Superior temporal gyrus (tissue), 1 donor: ENCODE measurements around the gene RGS16.
"Not testable (repeated sequence)": the region's sequence is repeated elsewhere in the genome, so short reads cannot be mapped to it uniquely, and the experiment has no call there.

Experiments used
- DNase-seq: peaks from one replicate; pipeline ENCODE4 v3.0.0-alpha.2; 2016; ENCODE audit errors: extremely low spot score

Gene RGS16

GRCh38 chr1:182604175-182605164, at the start of gene RGS16:
Gene RGS16, minus strand, starts transcription at chr1:182604389. Its CDS starts 130 bp downstream, at chr1:182604259.
- peak; percentile 81 for DNase-seq

GRCh38 chr1:182653986-182654385, 49.8 kb upstream of the RGS16 start:
- no peak for DNase-seq

GRCh38 chr1:182652933-182653332, 48.7 kb upstream of the RGS16 start:
- DNase-seq = no peak

GRCh38 chr1:182651339-182651724, 47.1 kb upstream of the RGS16 start:
- peak; percentile 65 for DNase-seq

- no peak for DNase-seq
Measured at GRCh38 chr1:182650678-182651338, 46.6 kb upstream of the RGS16 start.

GRCh38 chr1:182649041-182649440, 44.9 kb upstream of the RGS16 start:
- DNase-seq = no peak

DNA sequence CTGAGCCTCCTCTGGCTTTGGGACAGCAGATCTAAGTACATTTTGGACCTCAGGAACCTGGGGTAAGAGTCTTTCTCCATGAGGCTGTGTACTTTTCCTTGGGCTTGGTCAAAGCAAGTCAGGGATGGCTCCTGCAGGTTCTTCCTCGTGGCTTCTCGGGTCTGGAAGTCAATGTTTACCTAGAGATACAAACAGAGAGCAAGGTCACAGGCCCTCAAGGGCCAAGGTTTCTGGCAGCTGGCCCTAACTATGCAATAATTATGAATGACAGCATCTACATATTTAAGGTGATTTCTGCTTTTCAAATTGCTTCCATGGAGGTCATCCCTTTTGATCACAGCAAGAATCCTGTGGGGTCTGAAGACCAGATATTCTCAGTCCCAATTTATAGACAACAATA, 42.5 kb upstream of the RGS16 start:
- no peak for DNase-seq

DNA sequence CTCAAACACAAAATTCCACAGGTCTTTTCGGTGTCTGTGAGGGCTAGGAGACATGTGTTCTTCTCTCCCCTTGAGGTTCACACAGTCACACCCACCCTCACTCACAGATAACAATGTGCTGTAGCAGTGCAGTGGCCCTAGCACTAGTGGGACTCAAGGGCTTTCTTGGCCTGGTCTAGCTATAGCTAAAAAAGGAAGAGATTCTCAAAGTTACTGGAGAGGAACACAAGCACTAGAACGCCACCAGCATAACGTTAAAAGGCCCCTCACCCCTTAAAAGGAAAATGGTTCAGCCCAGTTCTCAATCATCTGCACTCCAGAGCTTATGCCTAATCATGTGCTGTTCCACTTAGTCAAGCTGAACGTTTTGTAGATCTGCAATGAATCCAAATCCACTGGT, 40.7 kb upstream of the RGS16 start:
- DNase-seq = no peak

GRCh38 chr1:182643699-182644098, 39.5 kb upstream of the RGS16 start:
- no peak for DNase-seq

- DNase-seq = no peak
Measured at GRCh38 chr1:182642461-182642860, 38.3 kb upstream of the RGS16 start.

DNA sequence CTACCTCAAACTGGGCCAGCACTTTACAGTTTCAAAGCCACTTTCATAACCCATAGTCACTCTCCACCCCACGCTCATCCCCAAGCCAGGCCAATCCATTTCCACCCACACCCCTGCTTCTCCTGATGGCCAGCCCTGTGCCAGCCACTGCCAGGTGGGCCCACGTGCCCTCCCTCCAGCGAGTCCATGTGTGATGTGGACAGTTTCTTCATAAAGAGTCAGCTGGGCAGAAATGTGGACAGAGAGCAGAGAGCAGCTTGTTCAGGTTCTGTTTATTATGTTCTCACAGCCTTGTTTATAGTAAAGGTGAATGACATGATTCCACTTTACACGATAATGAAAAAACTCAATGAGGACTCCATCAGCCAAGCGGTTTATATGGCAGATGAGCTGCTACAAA, 37.4 kb upstream of the RGS16 start:
- no peak for DNase-seq

- no peak for DNase-seq
Measured at GRCh38 chr1:182639330-182639729, 35.1 kb upstream of the RGS16 start.

DNA sequence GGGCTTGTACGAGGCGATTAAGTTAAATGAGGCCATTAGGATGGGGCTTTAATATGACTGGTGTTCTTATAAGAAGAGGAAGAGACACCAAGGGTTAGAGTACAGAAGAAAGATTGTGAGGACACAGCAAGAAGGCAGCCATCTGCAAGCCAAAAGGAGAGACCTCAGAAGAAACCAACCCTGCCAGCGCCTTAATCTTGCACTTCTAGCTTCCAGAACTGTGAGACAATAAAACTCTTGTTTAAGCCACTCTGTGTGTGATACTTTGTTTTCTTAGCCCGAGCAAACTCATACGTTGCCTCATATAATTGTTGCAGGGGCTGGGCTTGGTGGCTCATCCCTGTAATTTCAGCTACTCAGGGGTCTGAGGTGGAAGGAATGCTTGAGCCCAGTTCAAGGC, 33.6 kb upstream of the RGS16 start:
- DNase-seq = no peak

GRCh38 chr1:182635871-182636270, 31.7 kb upstream of the RGS16 start:
- DNase-seq = no peak

GRCh38 chr1:182634306-182635072, 30.3 kb upstream of the RGS16 start:
- no peak for DNase-seq

GRCh38 chr1:182633657-182634281, 29.6 kb upstream of the RGS16 start:
- DNase-seq = no peak

- no peak for DNase-seq
Measured at GRCh38 chr1:182633031-182633430, 28.8 kb upstream of the RGS16 start.

DNA sequence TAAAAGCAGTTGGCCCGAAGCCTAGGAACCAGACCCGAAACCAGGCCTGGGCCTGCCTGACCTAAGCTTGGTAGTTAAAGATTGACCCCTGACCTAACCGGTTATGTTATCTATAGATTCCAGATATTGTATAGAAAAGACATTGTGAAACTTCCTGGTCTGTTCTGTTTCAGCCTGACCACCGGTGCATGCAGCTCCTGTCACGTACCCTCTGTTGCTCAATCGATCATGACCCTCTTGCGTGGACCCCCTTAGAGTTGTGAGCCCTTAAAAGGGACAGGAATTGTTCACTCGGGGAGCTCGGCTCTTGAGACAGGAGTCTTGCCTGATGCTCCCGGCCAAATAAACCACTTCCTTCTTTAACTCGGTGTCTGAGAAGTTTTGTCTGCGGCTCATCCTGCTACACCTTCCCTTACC, 28.3 kb upstream of the RGS16 start:
- not testable (repeated sequence) for DNase-seq

GRCh38 chr1:182631954-182632353, 27.8 kb upstream of the RGS16 start:
- DNase-seq = no peak

- no peak for DNase-seq
Measured at GRCh38 chr1:182631053-182631677, 27.0 kb upstream of the RGS16 start.

DNA sequence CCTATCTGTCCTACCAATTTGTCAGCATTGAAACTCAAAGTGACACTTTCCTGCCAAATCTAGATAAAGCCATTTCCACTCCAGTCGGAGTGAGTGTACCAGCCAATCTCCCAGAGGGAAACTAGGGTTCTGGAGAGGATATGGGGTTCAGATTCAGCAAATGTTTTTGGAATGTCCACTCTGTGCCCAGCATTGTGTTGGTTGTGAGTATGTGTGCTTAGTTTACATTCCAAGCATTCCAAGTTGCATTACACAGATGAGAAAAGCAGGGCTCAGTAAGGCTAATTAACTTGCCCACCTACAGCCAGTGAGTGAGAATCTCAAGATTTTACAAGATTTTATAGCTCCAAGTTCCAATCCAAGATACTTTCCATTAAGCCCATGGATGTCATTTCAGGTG, 26.4 kb upstream of the RGS16 start:
- DNase-seq = no peak
